Activated T-helper 2 cell treated with anti-CD3 and anti-CD28 coated beads, Interferon-gamma antibody, Interleukin-2, Interleukin-4, amounts not matched to agents 10 μg/mL and 5 μg/mL and 100 μg/mL, durations not matched to agents 14 hours and 24 hours and 36 hours (primary cell): ENCODE results near the gene CRYGN. TPM values are rescaled to one million over a fixed set of nuclear protein-coding genes. Genes with fewer than 3 reads are reported as not detected.
A peak's percentile ranks its signal among the peaks of the same experiment; 100 is the strongest.

Experiments used
- DNase-seq: peaks from one replicate; pipeline ENCODE4 v3.0.0; 2021; ENCODE audit warnings: low spot score
- H3K27ac Mint-ChIP-seq: one replicate; pipeline ENCODE4 v1.8.0; 2021; ENCODE audit warnings: mixed read lengths
- H3K27me3 Mint-ChIP-seq: one replicate; pipeline ENCODE4 v1.8.0; 2021; ENCODE audit warnings: low read depth, mixed read lengths
- H3K36me3 Mint-ChIP-seq: one replicate; pipeline ENCODE4 v1.8.0; 2021; ENCODE audit warnings: low read depth, mixed read lengths
- H3K4me1 Mint-ChIP-seq: one replicate; pipeline ENCODE4 v1.8.0; 2021; ENCODE audit warnings: low read depth, mixed read lengths
- H3K4me3 Mint-ChIP-seq: one replicate; pipeline ENCODE4 v1.8.0; 2021; ENCODE audit warnings: low read depth, mild to moderate bottlenecking, moderate library complexity, mixed read lengths
- H3K9me3 Mint-ChIP-seq: one replicate; pipeline ENCODE4 v1.8.0; 2021; ENCODE audit warnings: mixed read lengths
- intact Hi-C: fragments of 100-400 bp; cut with micrococcal nuclease; formaldehyde crosslinking; loops from one replicate; pipeline ENCODE4 v1.15.1; 2023
- total RNA-seq: library from RNA; stranded (reverse); gene quantifications from 2 replicates; pipeline ENCODE4 v1.2.3, GENCODE V29; 2022

Gene CRYGN
- total RNA-seq, 1 donor from 2014 or later, result not detected

DNA sequence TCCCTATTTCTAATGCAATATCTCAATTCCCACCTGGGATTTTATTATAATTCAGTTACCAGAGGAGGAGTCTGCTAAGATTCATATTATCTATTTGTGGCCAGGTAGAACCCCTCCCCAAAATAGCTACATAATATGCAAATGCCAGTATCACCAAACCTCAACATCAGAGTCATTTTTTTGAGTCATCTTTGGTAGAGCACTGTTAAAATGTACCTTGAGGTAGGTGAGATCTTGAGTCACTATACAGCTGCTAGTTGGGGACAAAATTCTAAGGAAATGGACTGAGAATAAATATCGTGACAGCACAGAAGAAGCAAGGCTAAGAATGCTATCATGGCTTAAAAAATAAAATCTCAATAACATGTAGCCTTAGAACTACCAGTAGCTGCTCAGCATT lies 4.7 kb upstream of the CRYGN start:
- no peak overlapping the region for H3K4me3 Mint-ChIP-seq
- no peak for DNase-seq
- H3K27ac Mint-ChIP-seq, result no peak overlapping the region

GRCh38 chr7:151442776-151443496 lies 3.0 kb upstream of the CRYGN start:
- Mint-ChIP-seq H3K36me3 (no peaks in the 10 kb centered on the region), H3K27me3 (peaks cover 1% of the 10 kb centered on the region), H3K4me3 (no peak overlapping the region), H3K27ac (no peak overlapping the region), H3K4me1 (peaks cover 14% of the 10 kb centered on the region), H3K9me3 (no peaks in the 10 kb centered on the region)
- intact Hi-C loops, result no loop called here
- DNase-seq, result no peak

More for the DNA sequence above, 4.7 kb upstream of the CRYGN start:
- Mint-ChIP-seq H3K4me1 (peaks cover 15% of the 10 kb centered on the region), H3K9me3 (no peaks in the 10 kb centered on the region), H3K36me3 (no peaks in the 10 kb centered on the region), H3K27me3 (peaks cover 1% of the 10 kb centered on the region)
- intact Hi-C loops, result no loop called here

GRCh38 chr7:151440799-151441445 lies 981 bp upstream of the CRYGN start:
- H3K27me3 Mint-ChIP-seq, result peaks cover 1% of the 10 kb centered on the region
- peak overlapping the region; percentile 56 for H3K27ac Mint-ChIP-seq
- H3K36me3 Mint-ChIP-seq, result no peaks in the 10 kb centered on the region
- DNase-seq, result no peak
- intact Hi-C loops, result loop anchor here (1.0 kb wide), 1 partner anchor 8 kb away; no protein-coding TSS in a partner anchor
- H3K4me1 Mint-ChIP-seq, result peaks cover 14% of the 10 kb centered on the region
- no peak overlapping the region for H3K4me3 Mint-ChIP-seq
- no peaks in the 10 kb centered on the region for H3K9me3 Mint-ChIP-seq

- Mint-ChIP-seq H3K4me3 (no peak overlapping the region), H3K27ac (no peak overlapping the region)
These were observed 908 bp downstream of the CRYGN start for GRCh38 chr7:151438864-151439601.

DNA sequence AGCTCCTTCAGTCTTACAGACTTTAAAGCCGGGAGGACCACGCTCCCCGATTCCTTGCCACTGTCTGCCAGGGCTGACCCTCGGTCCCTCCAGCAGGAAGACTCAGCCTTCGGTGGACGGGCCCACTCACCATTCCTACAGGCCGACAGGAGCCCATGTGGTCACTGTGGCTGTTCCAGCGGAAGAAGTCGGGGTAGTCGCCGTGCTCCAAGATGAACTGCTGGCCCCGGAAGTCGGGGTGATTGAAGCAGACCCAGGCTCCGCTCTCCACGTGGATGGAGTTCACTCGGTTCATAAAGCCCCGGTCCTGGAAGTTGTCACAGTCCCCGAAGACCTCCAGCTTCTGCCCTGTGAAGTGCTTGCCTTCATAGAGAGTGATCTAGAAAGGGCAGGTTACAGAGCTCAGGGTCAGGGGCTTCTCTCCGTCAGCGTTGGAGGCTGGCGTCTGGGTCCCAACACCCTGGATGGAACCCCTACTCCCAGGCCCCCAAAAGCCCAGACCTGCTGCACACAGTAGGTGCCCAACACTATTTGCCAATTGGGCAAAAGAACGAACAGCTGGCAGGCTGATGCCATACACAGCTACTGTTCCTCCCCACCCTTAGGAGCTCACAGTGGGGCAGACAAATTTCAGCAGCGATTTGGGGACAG lies 1.9 kb downstream of the CRYGN start:
- H3K4me1 Mint-ChIP-seq, result peaks cover 19% of the 10 kb centered on the region
- no peaks in the 10 kb centered on the region for H3K36me3 Mint-ChIP-seq
- H3K4me3 Mint-ChIP-seq, result no peak overlapping the region
- DNase-seq, result no peak
- intact Hi-C loops, result no loop called here
- no peaks in the 10 kb centered on the region for H3K9me3 Mint-ChIP-seq
- H3K27me3 Mint-ChIP-seq, result peaks cover 1% of the 10 kb centered on the region
- H3K27ac Mint-ChIP-seq, result no peak overlapping the region

More at GRCh38 chr7:151438864-151439601, 908 bp downstream of the CRYGN start:
- Mint-ChIP-seq H3K9me3 (no peaks in the 10 kb centered on the region), H3K27me3 (peaks cover 1% of the 10 kb centered on the region), H3K4me1 (peaks cover 14% of the 10 kb centered on the region), H3K36me3 (no peaks in the 10 kb centered on the region)
- intact Hi-C loops, result no loop called here
- DNase-seq, result no peak

- Mint-ChIP-seq H3K36me3 (no peaks in the 10 kb centered on the region), H3K9me3 (no peaks in the 10 kb centered on the region), H3K4me1 (peaks cover 25% of the 10 kb centered on the region), H3K27ac (no peak overlapping the region), H3K4me3 (no peak overlapping the region), H3K27me3 (peaks cover 1% of the 10 kb centered on the region)
- intact Hi-C loops, result no loop called here
- DNase-seq, result no peak
These were observed 2.8 kb downstream of the CRYGN start for GRCh38 chr7:151437159-151437553.

DNA sequence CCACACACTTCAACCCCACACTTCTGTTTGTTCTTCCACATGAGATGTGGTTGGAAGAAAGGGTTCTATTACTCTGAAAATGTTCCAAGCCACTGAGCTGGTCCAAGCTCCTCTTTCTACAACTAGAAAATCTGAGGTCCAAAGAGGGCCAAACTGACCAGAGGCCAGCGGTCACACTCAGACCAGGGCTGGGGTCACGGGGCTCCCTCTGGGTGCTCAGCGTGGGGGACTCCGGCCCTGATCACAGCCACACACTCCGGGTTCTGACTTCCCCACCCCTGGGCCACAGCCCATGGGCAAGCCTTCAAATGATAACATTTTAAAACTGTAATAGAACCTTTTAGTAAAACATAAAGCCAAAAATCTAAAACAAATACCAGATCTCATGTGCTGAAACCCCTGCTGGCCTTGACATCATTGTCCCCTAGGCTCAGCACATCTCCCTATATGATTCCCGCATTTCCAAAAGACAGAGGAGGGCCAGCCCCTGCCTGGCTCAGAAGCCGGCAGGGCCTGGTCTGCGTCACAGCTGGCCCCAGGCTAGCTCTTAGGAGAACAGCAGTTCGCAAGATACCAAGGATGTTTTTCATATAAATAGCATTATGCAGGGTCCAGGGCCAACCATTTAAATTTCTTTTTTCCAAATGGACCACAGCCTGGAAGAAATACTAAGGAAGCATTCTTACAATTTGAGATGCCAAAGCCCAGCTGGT lies 3.3 kb downstream of the CRYGN start:
- no peaks in the 10 kb centered on the region for H3K9me3 Mint-ChIP-seq
- H3K36me3 Mint-ChIP-seq, result no peaks in the 10 kb centered on the region
- peaks cover 20% of the 10 kb centered on the region for H3K4me1 Mint-ChIP-seq
- intact Hi-C loops, result no loop called here
- peaks cover 1% of the 10 kb centered on the region for H3K27me3 Mint-ChIP-seq
- H3K27ac Mint-ChIP-seq, result no peak overlapping the region
- no peak overlapping the region for H3K4me3 Mint-ChIP-seq
- no peak for DNase-seq

- no peaks in the 10 kb centered on the region for H3K9me3 Mint-ChIP-seq
- no peak overlapping the region for H3K27ac Mint-ChIP-seq
- no peaks in the 10 kb centered on the region for H3K36me3 Mint-ChIP-seq
- no peak overlapping the region for H3K4me3 Mint-ChIP-seq
- H3K4me1 Mint-ChIP-seq, result peaks cover 18% of the 10 kb centered on the region
- intact Hi-C loops, result no loop called here
- DNase-seq, result no peak
- H3K27me3 Mint-ChIP-seq, result peaks cover 1% of the 10 kb centered on the region
These were observed 4.0 kb downstream of the CRYGN start for GRCh38 chr7:151435971-151436370.

DNA sequence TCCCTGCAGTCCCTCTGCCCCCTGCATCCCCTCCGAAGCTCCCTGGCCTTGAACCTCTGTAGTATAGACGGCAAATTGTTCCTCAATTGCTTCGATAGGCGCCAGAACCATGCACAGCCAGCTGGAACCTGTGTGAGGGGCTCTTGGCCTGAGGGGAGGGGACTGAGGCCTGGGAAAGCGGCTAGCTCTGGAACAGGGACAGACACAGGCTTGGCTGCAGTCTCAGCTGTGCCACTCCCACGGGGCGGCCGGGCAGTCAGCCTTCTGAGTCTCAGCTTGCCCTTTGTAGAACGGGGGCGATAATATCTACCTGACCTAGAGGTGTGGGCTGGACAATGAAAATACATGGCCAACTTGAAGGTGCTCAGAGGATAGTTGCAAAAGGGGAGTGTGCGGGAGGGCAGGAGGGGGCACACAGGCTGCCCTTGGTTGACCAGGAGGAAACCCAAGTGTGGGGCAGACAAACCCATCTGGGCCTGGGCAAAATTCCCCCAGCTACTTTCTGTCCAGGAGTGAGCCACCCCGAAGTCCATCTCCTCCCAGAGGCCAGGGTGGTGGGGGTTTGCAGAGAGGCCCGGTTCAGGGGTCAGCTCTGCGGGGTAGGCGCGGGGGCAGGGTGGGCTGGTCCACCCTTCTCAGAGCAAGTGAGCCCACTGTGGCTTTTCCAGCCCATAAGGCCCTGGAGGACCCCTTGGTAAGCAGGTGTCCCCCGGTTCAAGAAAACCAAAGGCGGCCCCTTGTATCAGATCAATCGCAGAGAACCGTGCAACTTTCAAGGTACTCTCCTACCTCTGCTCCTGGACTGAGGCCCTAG lies 4.6 kb downstream of the CRYGN start:
- no peak for DNase-seq
- Mint-ChIP-seq H3K27ac (no peak overlapping the region), H3K4me3 (no peak overlapping the region), H3K27me3 (peaks cover 1% of the 10 kb centered on the region), H3K36me3 (no peaks in the 10 kb centered on the region), H3K9me3 (no peaks in the 10 kb centered on the region), H3K4me1 (peaks cover 15% of the 10 kb centered on the region)
- intact Hi-C loops, result no loop called here

GRCh38 chr7:151434549-151434948 lies 5.4 kb downstream of the CRYGN start:
- DNase-seq, result no peak
- Mint-ChIP-seq H3K27me3 (no peaks in the 10 kb centered on the region), H3K27ac (no peak overlapping the region), H3K36me3 (no peaks in the 10 kb centered on the region), H3K4me1 (peaks cover 21% of the 10 kb centered on the region), H3K4me3 (no peak overlapping the region), H3K9me3 (no peaks in the 10 kb centered on the region)
- intact Hi-C loops, result no loop called here

DNA sequence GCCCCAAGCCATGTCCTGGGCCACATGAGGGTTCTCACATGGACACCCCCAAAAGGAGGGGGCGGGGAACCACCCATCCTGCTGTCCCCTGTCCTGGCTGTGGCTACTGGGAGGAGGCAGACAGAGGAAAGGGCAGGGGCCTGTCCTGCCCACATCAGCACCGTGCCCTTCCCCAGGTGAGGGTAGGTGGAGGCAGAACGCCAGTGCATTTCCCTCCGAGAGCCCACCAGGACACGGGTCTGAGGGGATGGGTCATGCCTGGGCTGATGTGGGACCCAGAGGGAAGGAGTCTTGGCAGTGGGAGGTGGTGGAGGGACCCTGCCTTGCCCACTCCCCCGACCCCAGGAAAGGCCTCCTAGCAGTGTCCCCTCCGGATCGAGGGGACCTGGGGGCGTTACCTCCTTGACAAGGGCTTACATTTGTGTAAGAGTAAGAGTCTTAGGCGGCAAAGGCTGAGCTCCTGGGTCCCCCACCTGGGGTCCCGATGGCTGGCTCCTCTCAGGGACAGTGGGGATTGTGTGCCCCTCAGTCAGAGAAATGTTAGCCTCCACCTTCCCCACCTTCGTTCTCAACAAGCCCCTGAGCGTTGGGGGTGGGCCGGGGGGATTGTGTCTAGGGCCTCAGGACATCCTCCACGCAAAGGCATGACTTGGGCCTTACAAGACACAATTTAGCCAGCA lies 6.1 kb downstream of the CRYGN start:
- Mint-ChIP-seq H3K4me1 (peaks cover 28% of the 10 kb centered on the region), H3K36me3 (no peaks in the 10 kb centered on the region), H3K9me3 (no peaks in the 10 kb centered on the region), H3K27ac (no peak overlapping the region), H3K4me3 (no peak overlapping the region), H3K27me3 (no peaks in the 10 kb centered on the region)
- intact Hi-C loops, result loop anchor here (1.0 kb wide), 1 partner anchor 7 kb away; no protein-coding TSS in a partner anchor
- no peak for DNase-seq
